SK-N-SH (cell line): ENCODE results near the gene RASGEF1C. TPM values are rescaled to one million over a fixed set of nuclear protein-coding genes. Genes with fewer than 3 reads are reported as not detected.

Source experiments
- CTCF ChIA-PET: fragments of 300-600, 350-600 bp; formaldehyde crosslinking; extraction: SDS; loops from one replicate; lab custom pipeline; 2021; lab: Yijun Ruan, JAX
- POLR2A ChIA-PET: fragments of 350-600 bp; sonication (Branson Sonifier 250); formaldehyde crosslinking; extraction: SDS; loops from one replicate; lab custom pipeline; 2020; ENCODE audit warnings: antibody characterized with exemption, inconsistent platforms; lab: Yijun Ruan, JAX
- DNase-seq: peaks from one replicate; pipeline ENCODE4 v3.0.0; 2012
- H2AFZ ChIP-seq: fragments of 200-600 bp; sonication (generic); 2 replicates; pipeline ENCODE4 v1.8.1; 2016; ENCODE audit warnings: antibody characterized with exemption, mild to moderate bottlenecking, low read depth
- H3F3A ChIP-seq: fragments of 200-600 bp; sonication (generic); replicated peaks from 2 replicates; pipeline ENCODE3; 2016; ENCODE audit warnings: antibody characterized with exemption, mild to moderate bottlenecking; ENCODE audit not compliant: insufficient read depth
- H3K27ac ChIP-seq, 2 experiments: fragments of 200-500 bp in 1 of 2; fragments of 200-600 bp in 1 of 2; sonication (Bioruptor generic) in 1 of 2; sonication (generic), shearing (Covaris generic) in 1 of 2; 2 replicates each; pipeline versions ENCODE4 v1.5.1 to v1.6.1; 2014 to 2016; ENCODE audit warnings: low read depth in 2 of 2, inconsistent platforms in 1 of 2, low read length in 1 of 2, mild to moderate bottlenecking in 1 of 2, mixed read lengths in 1 of 2
- H3K27me3 ChIP-seq: fragments of 200-600 bp; sonication (generic), shearing (Covaris generic); 2 replicates; pipeline ENCODE4 v1.6.1; 2016; ENCODE audit warnings: mixed run types; ENCODE audit not compliant: insufficient read depth
- H3K36me3 ChIP-seq, 2 experiments: fragments of 200-500 bp in 1 of 2; fragments of 200-600 bp in 1 of 2; sonication (Bioruptor generic) in 1 of 2; sonication (generic) in 1 of 2; replicated peaks in 1 of 2; 2 replicates each; pipeline versions ENCODE3 to v1.5.1; 2014 to 2016; ENCODE audit warnings: low read length in 1 of 2, mild to moderate bottlenecking in 1 of 2; ENCODE audit not compliant: insufficient read depth in 2 of 2, control insufficient read depth in 1 of 2
- H3K4me1 ChIP-seq, 2 experiments: fragments of 200-500 bp in 1 of 2; fragments of 200-600 bp in 1 of 2; sonication (Bioruptor generic) in 1 of 2; sonication (generic), shearing (Covaris generic) in 1 of 2; 2 replicates each; pipeline versions ENCODE4 v1.5.1 to v1.6.1; 2014 to 2016; ENCODE audit warnings: low read depth in 1 of 2, low read length in 1 of 2, mixed run types in 1 of 2; ENCODE audit not compliant: insufficient read depth in 2 of 2, control insufficient read depth in 1 of 2
- H3K4me2 ChIP-seq: fragments of 200-600 bp; sonication (generic), shearing (Covaris generic); 2 replicates; pipeline ENCODE4 v1.6.1; 2017; ENCODE audit warnings: mixed run types
- H3K4me3 ChIP-seq, 2 experiments: fragments of 200-500 bp in 1 of 2; fragments of 200-600 bp in 1 of 2; sonication (Bioruptor generic) in 1 of 2; sonication (generic), shearing (Covaris generic) in 1 of 2; 2 replicates each; pipeline versions ENCODE4 v1.5.1 to v1.8.1; 2014 to 2016; ENCODE audit warnings: low read depth in 2 of 2, inconsistent platforms in 1 of 2, low read length in 1 of 2, mild to moderate bottlenecking in 1 of 2, mixed read lengths in 1 of 2, moderate library complexity in 1 of 2
- H3K79me2 ChIP-seq: fragments of 200-600 bp; sonication (generic); 2 replicates; pipeline ENCODE4 v1.8.1; 2017; ENCODE audit warnings: mild to moderate bottlenecking; ENCODE audit not compliant: insufficient read depth
- H3K9ac ChIP-seq: fragments of 200-600 bp; sonication (generic); 2 replicates; pipeline ENCODE4 v1.6.1; 2017; ENCODE audit warnings: mixed run types
- H3K9me2 ChIP-seq: fragments of 200-600 bp; sonication (generic); 2 replicates; pipeline ENCODE4 v1.6.1; 2017; ENCODE audit warnings: mixed run types
- H3K9me3 ChIP-seq: fragments of 200-600 bp; sonication (generic); 2 replicates; pipeline ENCODE4 v1.6.1; 2017; ENCODE audit warnings: mixed run types, mild to moderate bottlenecking, moderate library complexity
- H4K20me1 ChIP-seq: fragments of 200-600 bp; sonication (generic); 2 replicates; pipeline ENCODE4 v1.6.1; 2017; ENCODE audit warnings: mild to moderate bottlenecking, mixed run types; ENCODE audit not compliant: insufficient read depth
- ELF1 ChIP-seq: IDR thresholded peaks from 2 replicates; pipeline ENCODE4 v1.4.0; 2012
- EP300 ChIP-seq, 2 experiments: IDR thresholded peaks; 2 replicates each; pipeline versions ENCODE4 v1.4.0 to v1.6.1; 2012; ENCODE audit warnings: borderline replicate concordance in 1 of 2, low read depth in 1 of 2, low read length in 1 of 2
- EZH2phosphoT487 ChIP-seq: fragments of 200-600 bp; sonication (generic); IDR thresholded peaks from 2 replicates; pipeline ENCODE4 v1.6.1; 2017; ENCODE audit warnings: low read depth, mixed run types, mild to moderate bottlenecking, antibody characterized with exemption, moderate library complexity, borderline replicate concordance
- GATA2 ChIP-seq: sonication (generic); formaldehyde crosslinking; IDR thresholded peaks from 2 replicates; pipeline ENCODE4 v1.5.0; 2020; ENCODE audit warnings: mild to moderate bottlenecking, missing genetic modification reagents
- MEF2A ChIP-seq: IDR thresholded peaks from 2 replicates; pipeline ENCODE4 v1.4.0; 2012; ENCODE audit warnings: low read depth, borderline replicate concordance
- NFIC ChIP-seq: IDR thresholded peaks from 2 replicates; pipeline ENCODE4 v1.4.0; 2012; ENCODE audit warnings: borderline replicate concordance
- RAD21 ChIP-seq: IDR thresholded peaks from 2 replicates; pipeline ENCODE4 v1.6.1; 2012; ENCODE audit warnings: mild to moderate bottlenecking, low read length
- SIN3A ChIP-seq: IDR thresholded peaks from 2 replicates; pipeline ENCODE4 v1.6.1; 2012; ENCODE audit warnings: low read depth, mild to moderate bottlenecking, low read length, moderate library complexity, borderline replicate concordance
- SMC3 ChIP-seq: IDR thresholded peaks from 2 replicates; pipeline ENCODE4 v1.6.1; 2012; ENCODE audit warnings: low read depth, low read length, improper control_type of control experiment
- TAF1 ChIP-seq: IDR thresholded peaks from 2 replicates; pipeline ENCODE4 v1.6.1; 2012; ENCODE audit warnings: low read depth, mild to moderate bottlenecking, low read length, moderate library complexity, borderline replicate concordance
- TCF12 ChIP-seq: IDR thresholded peaks from 2 replicates; pipeline ENCODE4 v1.4.0; 2012
- TEAD4 ChIP-seq: IDR thresholded peaks from 2 replicates; pipeline ENCODE4 v1.4.0; 2012; ENCODE audit warnings: mild to moderate bottlenecking, borderline replicate concordance; ENCODE audit not compliant: insufficient read depth
- YY1 ChIP-seq: IDR thresholded peaks from 2 replicates; pipeline ENCODE4 v1.4.0; 2012; ENCODE audit warnings: low read depth, mild to moderate bottlenecking
- WGBS: methylation state at CpG from one replicate; pipeline ENCODE4 v1.1.6; 2017; ENCODE audit warnings: low lambda C conversion rate; 5-methylcytosine and 5-hydroxymethylcytosine counted together
- polyA plus RNA-seq, 3 experiments: library from polyadenylated mRNA; depleted of rRNA; stranded (reverse); fragments of >200 nt; gene quantifications; 2 replicates each; pipeline ENCODE4 v1.2.3, GENCODE V29; 2012
- TF ChIP-seq, protein P1 (sequence below): IDR thresholded peaks from 2 replicates; pipeline ENCODE4; 2012
- TF ChIP-seq, protein P2 (sequence below): fragments of 150-350 bp; IDR thresholded peaks from 2 replicates; pipeline ENCODE4 v1.6.1; 2016; ENCODE audit warnings: mild to moderate bottlenecking, low read depth, low read length
- TF ChIP-seq, protein P3 (sequence below): IDR thresholded peaks from 2 replicates; pipeline ENCODE4 v1.6.1; 2012; ENCODE audit warnings: mild to moderate bottlenecking, low read depth, low read length, moderate library complexity

The RASGEF1C gene
- polyA plus RNA-seq, 1 of the 3 experiments (the other 2 are of a cell fraction), result not detected

DNA sequence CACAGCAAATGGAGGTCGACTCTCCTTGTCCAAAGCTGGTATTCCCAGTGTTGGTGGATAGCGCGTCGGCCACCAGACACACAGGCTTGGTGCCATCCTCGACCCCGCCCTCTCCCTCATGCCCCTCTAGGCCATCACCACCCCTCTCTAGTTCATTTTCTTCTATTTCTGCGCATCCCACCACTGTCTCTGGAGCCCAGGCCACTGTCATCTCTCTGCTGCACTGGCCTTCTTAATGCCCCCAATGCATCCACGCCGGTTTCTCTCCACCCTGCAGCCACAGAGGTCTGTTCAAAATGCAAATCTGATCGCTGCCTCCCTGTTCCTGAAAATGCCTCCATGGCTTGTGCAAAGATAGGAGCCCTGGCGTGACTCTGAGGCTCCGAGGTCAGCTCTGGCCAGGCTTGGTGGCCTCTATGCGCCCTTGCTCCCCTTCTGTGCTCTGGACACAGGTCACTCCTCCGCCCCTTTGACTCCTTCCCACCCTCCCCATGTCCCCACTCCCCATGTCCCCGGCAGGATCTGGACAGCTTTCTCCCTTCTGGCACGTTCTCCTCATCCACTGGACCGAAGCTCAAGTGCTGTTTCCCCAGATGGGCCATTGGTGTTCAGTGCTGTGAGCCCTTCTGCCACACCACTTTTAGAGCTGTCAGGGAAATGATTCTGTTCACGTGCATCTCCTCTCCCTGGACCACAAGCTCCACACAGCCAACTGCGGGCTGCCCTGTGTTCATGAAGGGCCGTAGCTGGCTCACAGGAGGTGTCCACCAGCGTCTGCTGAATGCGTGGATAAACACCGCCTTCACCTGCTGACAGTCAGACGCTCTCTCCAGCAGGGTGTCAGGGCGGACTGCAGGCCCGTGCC lies 77.9 kb downstream of the RASGEF1C start:
- Histone ChIP-seq H3K9me3 (no peaks in the 10 kb centered on the region), H3K4me1 (peaks cover 0 to 9% of the 10 kb centered on the region in 2 experiments; a peak in 1 of 4 replicates), H2AFZ (no peak overlapping the region), H3K9ac (no peak overlapping the region), H3K79me2 (no peaks in the 10 kb centered on the region), H3K27me3 (no peaks in the 10 kb centered on the region; the same call in 1 of the 2 replicates), H3K36me3 (no peaks in the 10 kb centered on the region), H3K9me2 (no peaks in the 10 kb centered on the region), H3K4me3 (no peak overlapping the region), H3K4me2 (no peak overlapping the region), H3F3A (no peaks in the 10 kb centered on the region), H3K27ac (no peak overlapping the region), H4K20me1 (no peaks in the 10 kb centered on the region)
- DNase-seq, result no peak
- no peak for TF ChIP-seq ELF1
- no peak for TF ChIP-seq NFIC
- no peak for TF ChIP-seq SMC3
- no peak for TF ChIP-seq SIN3A
- no peak for TF ChIP-seq EP300 (IDR thresholded peaks at IDR 0.05; ENCODE audit: borderline replicate concordance in 1 of 2, low read depth in 1 of 2, low read length in 1 of 2)
- no peak for TF ChIP-seq EZH2phosphoT487
- TF ChIP-seq GATA2 (CRISPR knock-in tag), result no peak
- TF ChIP-seq, protein P1, sequence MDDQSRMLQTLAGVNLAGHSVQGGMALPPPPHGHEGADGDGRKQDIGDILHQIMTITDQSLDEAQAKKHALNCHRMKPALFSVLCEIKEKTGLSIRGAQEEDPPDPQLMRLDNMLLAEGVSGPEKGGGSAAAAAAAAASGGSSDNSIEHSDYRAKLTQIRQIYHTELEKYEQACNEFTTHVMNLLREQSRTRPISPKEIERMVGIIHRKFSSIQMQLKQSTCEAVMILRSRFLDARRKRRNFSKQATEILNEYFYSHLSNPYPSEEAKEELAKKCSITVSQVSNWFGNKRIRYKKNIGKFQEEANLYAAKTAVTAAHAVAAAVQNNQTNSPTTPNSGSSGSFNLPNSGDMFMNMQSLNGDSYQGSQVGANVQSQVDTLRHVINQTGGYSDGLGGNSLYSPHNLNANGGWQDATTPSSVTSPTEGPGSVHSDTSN, result no peak
- TF ChIP-seq, protein P2, sequence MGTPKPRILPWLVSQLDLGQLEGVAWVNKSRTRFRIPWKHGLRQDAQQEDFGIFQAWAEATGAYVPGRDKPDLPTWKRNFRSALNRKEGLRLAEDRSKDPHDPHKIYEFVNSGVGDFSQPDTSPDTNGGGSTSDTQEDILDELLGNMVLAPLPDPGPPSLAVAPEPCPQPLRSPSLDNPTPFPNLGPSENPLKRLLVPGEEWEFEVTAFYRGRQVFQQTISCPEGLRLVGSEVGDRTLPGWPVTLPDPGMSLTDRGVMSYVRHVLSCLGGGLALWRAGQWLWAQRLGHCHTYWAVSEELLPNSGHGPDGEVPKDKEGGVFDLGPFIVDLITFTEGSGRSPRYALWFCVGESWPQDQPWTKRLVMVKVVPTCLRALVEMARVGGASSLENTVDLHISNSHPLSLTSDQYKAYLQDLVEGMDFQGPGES, result no peak
- TF ChIP-seq, protein P3, sequence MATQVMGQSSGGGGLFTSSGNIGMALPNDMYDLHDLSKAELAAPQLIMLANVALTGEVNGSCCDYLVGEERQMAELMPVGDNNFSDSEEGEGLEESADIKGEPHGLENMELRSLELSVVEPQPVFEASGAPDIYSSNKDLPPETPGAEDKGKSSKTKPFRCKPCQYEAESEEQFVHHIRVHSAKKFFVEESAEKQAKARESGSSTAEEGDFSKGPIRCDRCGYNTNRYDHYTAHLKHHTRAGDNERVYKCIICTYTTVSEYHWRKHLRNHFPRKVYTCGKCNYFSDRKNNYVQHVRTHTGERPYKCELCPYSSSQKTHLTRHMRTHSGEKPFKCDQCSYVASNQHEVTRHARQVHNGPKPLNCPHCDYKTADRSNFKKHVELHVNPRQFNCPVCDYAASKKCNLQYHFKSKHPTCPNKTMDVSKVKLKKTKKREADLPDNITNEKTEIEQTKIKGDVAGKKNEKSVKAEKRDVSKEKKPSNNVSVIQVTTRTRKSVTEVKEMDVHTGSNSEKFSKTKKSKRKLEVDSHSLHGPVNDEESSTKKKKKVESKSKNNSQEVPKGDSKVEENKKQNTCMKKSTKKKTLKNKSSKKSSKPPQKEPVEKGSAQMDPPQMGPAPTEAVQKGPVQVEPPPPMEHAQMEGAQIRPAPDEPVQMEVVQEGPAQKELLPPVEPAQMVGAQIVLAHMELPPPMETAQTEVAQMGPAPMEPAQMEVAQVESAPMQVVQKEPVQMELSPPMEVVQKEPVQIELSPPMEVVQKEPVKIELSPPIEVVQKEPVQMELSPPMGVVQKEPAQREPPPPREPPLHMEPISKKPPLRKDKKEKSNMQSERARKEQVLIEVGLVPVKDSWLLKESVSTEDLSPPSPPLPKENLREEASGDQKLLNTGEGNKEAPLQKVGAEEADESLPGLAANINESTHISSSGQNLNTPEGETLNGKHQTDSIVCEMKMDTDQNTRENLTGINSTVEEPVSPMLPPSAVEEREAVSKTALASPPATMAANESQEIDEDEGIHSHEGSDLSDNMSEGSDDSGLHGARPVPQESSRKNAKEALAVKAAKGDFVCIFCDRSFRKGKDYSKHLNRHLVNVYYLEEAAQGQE, result no peak
- no peak for TF ChIP-seq MEF2A
- TF ChIP-seq TAF1, result no peak
- no peak for TF ChIP-seq RAD21
- no peak for TF ChIP-seq YY1
- TF ChIP-seq TCF12, result no peak
- no peak for TF ChIP-seq TEAD4
- ChIA-PET POLR2A (no interaction called here), CTCF (interaction anchor here (1.0 to 4.8 kb wide), 6 partner anchors 15 to 340 kb away, joined by 3 to 23 read pairs (median 4); partner anchors contain the start of gene RASGEF1C)
- WGBS, result 51% methylated on average over 20 of the region's 26 CpGs
